Breast epithelium (tissue), 3 donors: ENCODE measurements around the gene SYNGR3.

Experiments
- CTCF ChIP-seq, 3 donors: fragments of 450-650 bp; IDR thresholded peaks; one replicate each; pipeline ENCODE4 v1.5.1; 2016 to 2017; ENCODE audit warnings: antibody characterized with exemption in 3 of 3, mild to moderate bottlenecking in 3 of 3, moderate library complexity in 3 of 3
- POLR2A ChIP-seq: fragments of 450-650 bp; IDR thresholded peaks from one replicate; pipeline ENCODE4 v1.6.1; 2016; ENCODE audit warnings: antibody characterized with exemption, mild to moderate bottlenecking, moderate library complexity

- no peak for TF ChIP-seq CTCF (IDR thresholded peaks at IDR 0.05)
- TF ChIP-seq POLR2A, result no peak
Observed at GRCh38 chr16:2027024-2028010, 37.5 kb downstream of the SYNGR3 start.
